H9 (cell line): ENCODE data around the gene DPP6. TPM values are rescaled to one million over a fixed set of nuclear protein-coding genes. Genes with fewer than 3 reads are reported as not detected.

ENCODE experiments used
- DNase-seq: peaks from one replicate; pipeline ENCODE4 v3.0.0-alpha.2; 2017
- H2AFZ ChIP-seq: one replicate; pipeline ENCODE4 v1.6.1; 2013; ENCODE audit warnings: mild to moderate bottlenecking, low read length, control low read depth, moderate library complexity
- H2AK5ac ChIP-seq: 2 replicates; pipeline ENCODE4 v1.6.1; 2013; ENCODE audit warnings: low read length, control low read depth, mixed read lengths; ENCODE audit not compliant: insufficient read length
- H2BK120ac ChIP-seq: one replicate; pipeline ENCODE4 v1.6.1; 2013; ENCODE audit warnings: low read depth, mild to moderate bottlenecking, low read length, control low read depth, inconsistent platforms; ENCODE audit not compliant: poor library complexity, severe bottlenecking
- H2BK12ac ChIP-seq: 2 replicates; pipeline ENCODE4 v1.6.1; 2013; ENCODE audit warnings: low read length, control low read depth, mixed read lengths, low read depth; ENCODE audit not compliant: insufficient read length
- H2BK15ac ChIP-seq: 2 replicates; pipeline ENCODE4 v1.6.1; 2013; ENCODE audit warnings: low read depth, low read length, control low read depth
- H2BK20ac ChIP-seq: one replicate; pipeline ENCODE4 v1.6.1; 2013; ENCODE audit warnings: low read depth, mild to moderate bottlenecking, low read length, control low read depth, inconsistent platforms; ENCODE audit not compliant: poor library complexity, severe bottlenecking
- H2BK5ac ChIP-seq: 2 replicates; pipeline ENCODE4 v1.6.1; 2013; ENCODE audit warnings: low read length, control low read depth, mixed read lengths; ENCODE audit not compliant: insufficient read length
- H3K14ac ChIP-seq: 2 replicates; pipeline ENCODE4 v1.6.1; 2013; ENCODE audit warnings: low read length, control low read depth; ENCODE audit not compliant: insufficient read depth
- H3K18ac ChIP-seq: 2 replicates; pipeline ENCODE4 v1.6.1; 2013; ENCODE audit warnings: low read depth, mild to moderate bottlenecking, mixed read lengths, low read length, control low read depth; ENCODE audit not compliant: insufficient read length
- H3K23ac ChIP-seq: 2 replicates; pipeline ENCODE4 v1.6.1; 2013; ENCODE audit warnings: low read length, control low read depth, mixed read lengths, low read depth; ENCODE audit not compliant: insufficient read length
- H3K23me2 ChIP-seq: 2 replicates; pipeline ENCODE4 v1.6.1; 2013; ENCODE audit warnings: low read depth, mild to moderate bottlenecking, mixed read lengths, low read length, control low read depth; ENCODE audit not compliant: insufficient read length, poor library complexity, severe bottlenecking
- H3K27ac ChIP-seq: 2 replicates; pipeline ENCODE4 v1.5.1; 2013; ENCODE audit warnings: low read length, control low read depth, mixed read lengths, low read depth; ENCODE audit not compliant: insufficient read length
- H3K27me3 ChIP-seq: 2 replicates; pipeline ENCODE4 v1.6.1; 2013; ENCODE audit warnings: low read length, control low read depth, inconsistent platforms; ENCODE audit not compliant: insufficient read depth
- H3K4ac ChIP-seq: 2 replicates; pipeline ENCODE4 v1.6.1; 2013; ENCODE audit warnings: low read depth, mild to moderate bottlenecking, control low read depth, inconsistent platforms, low read length, moderate library complexity
- H3K4me1 ChIP-seq: 2 replicates; pipeline ENCODE4 v1.6.1; 2013; ENCODE audit warnings: low read length, control low read depth, inconsistent platforms; ENCODE audit not compliant: insufficient read depth
- H3K4me2 ChIP-seq: 2 replicates; pipeline ENCODE4 v1.6.1; 2013; ENCODE audit warnings: low read length, control low read depth, mixed read lengths; ENCODE audit not compliant: insufficient read length, insufficient read depth
- H3K56ac ChIP-seq: 2 replicates; pipeline ENCODE4 v1.6.1; 2013; ENCODE audit warnings: low read depth, mild to moderate bottlenecking, mixed read lengths, low read length, control low read depth; ENCODE audit not compliant: insufficient read length
- H3K79me1 ChIP-seq: 2 replicates; pipeline ENCODE4 v1.6.1; 2013; ENCODE audit warnings: low read depth, mild to moderate bottlenecking, moderate library complexity, low read length, control low read depth, inconsistent platforms; ENCODE audit not compliant: insufficient read depth, poor library complexity, severe bottlenecking
- H3K79me2 ChIP-seq: 2 replicates; pipeline ENCODE4 v1.6.1; 2013; ENCODE audit warnings: low read length, control low read depth, inconsistent platforms; ENCODE audit not compliant: insufficient read depth
- H3K9ac ChIP-seq: 2 replicates; pipeline ENCODE4 v1.6.1; 2013; ENCODE audit warnings: low read length, control low read depth, mixed read lengths; ENCODE audit not compliant: insufficient read length; ENCODE audit errors: extremely low read depth
- H3K9me3 ChIP-seq: one replicate; pipeline ENCODE4 v1.6.1; 2013; ENCODE audit warnings: low read depth, low read length, inconsistent platforms; ENCODE audit not compliant: control insufficient read depth
- H3T11ph ChIP-seq: one replicate; pipeline ENCODE4 v1.6.1; 2013; ENCODE audit warnings: mild to moderate bottlenecking, low read length, control low read depth, inconsistent platforms
- H4K20me1 ChIP-seq: one replicate; pipeline ENCODE4 v1.6.1; 2013; ENCODE audit not compliant: control insufficient read depth, insufficient read length, insufficient read depth
- H4K5ac ChIP-seq: 2 replicates; pipeline ENCODE4 v1.6.1; 2013; ENCODE audit warnings: low read depth, mild to moderate bottlenecking, mixed read lengths, low read length, control low read depth; ENCODE audit not compliant: insufficient read length
- H4K8ac ChIP-seq: replicated peaks from 2 replicates; pipeline ENCODE4 v1.6.1; 2013; ENCODE audit warnings: low read length, control low read depth, mixed read lengths, low read depth; ENCODE audit not compliant: insufficient read length
- H4K91ac ChIP-seq: 2 replicates; pipeline ENCODE4 v1.6.1; 2013; ENCODE audit warnings: low read depth, mild to moderate bottlenecking, moderate library complexity, mixed read lengths, low read length, control low read depth; ENCODE audit not compliant: insufficient read length
- H3K27ac Mint-ChIP-seq, 3 experiments: 2 replicates in 2 of 3; 3 replicates in 1 of 3; pipeline ENCODE4 v1.8.0; 2020 to 2021; ENCODE audit warnings: mixed read lengths in 3 of 3, mild to moderate bottlenecking in 1 of 3, moderate library complexity in 1 of 3
- H3K27me3 Mint-ChIP-seq: 2 replicates; pipeline ENCODE4 v1.8.0; 2021; ENCODE audit warnings: low read depth, mild to moderate bottlenecking, moderate library complexity, mixed read lengths
- H3K36me3 Mint-ChIP-seq, 3 experiments: 2 replicates in 2 of 3; 3 replicates in 1 of 3; pipeline ENCODE4 v1.8.0; 2020 to 2021; ENCODE audit warnings: low read depth in 3 of 3, mixed read lengths in 3 of 3; ENCODE audit not compliant: insufficient read depth in 1 of 3
- H3K4me1 Mint-ChIP-seq, 2 experiments: 2 replicates each; pipeline ENCODE4 v1.8.0; 2020; ENCODE audit warnings: mixed read lengths in 2 of 2
- H3K4me3 Mint-ChIP-seq, 2 experiments: 2 replicates in 1 of 2; 3 replicates in 1 of 2; pipeline ENCODE4 v1.8.0; 2020 to 2021; ENCODE audit warnings: mild to moderate bottlenecking in 2 of 2, mixed read lengths in 2 of 2, moderate library complexity in 1 of 2
- H3K9me3 Mint-ChIP-seq, 2 experiments: 2 replicates in 1 of 2; 3 replicates in 1 of 2; pipeline ENCODE4 v1.8.0; 2020; ENCODE audit warnings: mild to moderate bottlenecking in 2 of 2, mixed read lengths in 2 of 2, moderate library complexity in 1 of 2
- CTCF ChIP-seq: fragments of 200-600 bp; sonication (generic); conservative IDR thresholded peaks from 3 replicates; pipeline ENCODE4 v1.8.0; 2021; ENCODE audit warnings: antibody characterized with exemption, mild to moderate bottlenecking
- WGBS: extraction: QIAGEN DNeasy Blood & Tissue Kit; methylation state at CpG from one replicate; pipeline ENCODE4 v1.1.7; 2013; ENCODE audit warnings: missing lambda C conversion rate, low lambda C conversion rate, mixed read lengths; ENCODE audit not compliant: insufficient read length; ENCODE audit errors: extremely low coverage; 5-methylcytosine and 5-hydroxymethylcytosine counted together
- total RNA-seq: library from RNA; stranded (reverse); gene quantifications from 2 replicates; pipeline ENCODE4 v1.2.1, GENCODE V29; 2021

The DPP6 gene
- total RNA-seq, 1 experiment from 2014 or later, result 4.5 TPM

GRCh38 chr7:154380771-154381170 lies 328.6 kb downstream of the DPP6 start:
- no peak for TF ChIP-seq CTCF
- Histone ChIP-seq H3K27ac (no peak overlapping the region), H4K20me1 (no peaks in the 10 kb centered on the region), H4K5ac (no peak overlapping the region), H3K56ac (peak overlapping the region; percentile 12), H3T11ph (no peak overlapping the region), H2AFZ (no peak overlapping the region), H2BK12ac (no peak overlapping the region), H2BK5ac (no peak overlapping the region), H3K23me2 (no peaks in the 10 kb centered on the region), H4K91ac (no peak overlapping the region), H2BK15ac (no peak overlapping the region), H3K4me2 (no peak overlapping the region), H3K14ac (no peak overlapping the region), H3K9ac (no peak overlapping the region), H3K18ac (no peak overlapping the region), H2AK5ac (no peak overlapping the region), H3K79me1 (no peaks in the 10 kb centered on the region), H3K79me2 (no peaks in the 10 kb centered on the region), H2BK120ac (no peak overlapping the region), H3K4ac (no peak overlapping the region), H3K23ac (no peak overlapping the region), H3K27me3 (no peaks in the 10 kb centered on the region), H3K4me1 (no peaks in the 10 kb centered on the region), H2BK20ac (no peak overlapping the region), H3K9me3 (no peaks in the 10 kb centered on the region), H4K8ac (no peak overlapping the region)
- Mint-ChIP-seq H3K4me3 (no peak overlapping the region), H3K27ac (peak overlapping the region in 1 of 3 experiments; percentile 80; a peak in 2 of 7 replicates), H3K27me3 (no peaks in the 10 kb centered on the region; the same call in 1 of the 2 replicates), H3K9me3 (no peaks in the 10 kb centered on the region), H3K36me3 (no peaks in the 10 kb centered on the region), H3K4me1 (no peaks in the 10 kb centered on the region)
- no peak for DNase-seq
- no CpG with 5 or more reads among the region's 3 CpGs for WGBS
